Uterus (tissue), 4 donors: Measurements from ENCODE around the gene ASB13. TPM values are rescaled to one million over a fixed set of nuclear protein-coding genes. Genes with fewer than 3 reads are reported as not detected.

Experiments used
- DNase-seq, 2 donors: peaks; one replicate each; pipeline ENCODE4 v3.0.0-alpha.2; 2019 to 2020
- H3K27ac ChIP-seq, 2 donors: fragments of 200-600 bp; sonication (generic); 1 replicate in 1 of 2; 2 replicates in 1 of 2; pipeline ENCODE4 v1.5.1; 2016 to 2018
- H3K27me3 ChIP-seq, 2 donors: fragments of 200-600 bp; sonication (generic); one replicate each; pipeline ENCODE4 v1.5.1; 2018 to 2019; ENCODE audit warnings: control low read depth in 1 of 2
- H3K36me3 ChIP-seq, 2 donors: fragments of 200-600 bp; sonication (generic); one replicate each; pipeline ENCODE4 v1.5.1; 2019; ENCODE audit warnings: control low read depth in 1 of 2
- H3K4me1 ChIP-seq, 2 donors: fragments of 200-600 bp; sonication (generic); one replicate each; pipeline ENCODE4 v1.5.1; 2018 to 2019; ENCODE audit warnings: control low read depth in 1 of 2
- H3K4me3 ChIP-seq, 2 donors: fragments of 200-600 bp; sonication (generic); 1 replicate in 1 of 2; 2 replicates in 1 of 2; pipeline ENCODE4 v1.5.1; 2018 to 2019; ENCODE audit warnings: mild to moderate bottlenecking in 1 of 2
- H3K9me3 ChIP-seq, 2 donors: fragments of 200-600 bp; sonication (generic); one replicate each; pipeline ENCODE4 v1.5.1; 2019; ENCODE audit warnings: control low read depth in 1 of 2
- CTCF ChIP-seq, 4 experiments: fragments of 200-600 bp in 2 of 4; fragments of 450-650 bp in 2 of 4; sonication (generic) in 2 of 4; IDR thresholded peaks; one replicate each; pipeline ENCODE4 v1.5.1; 2016 to 2019; ENCODE audit warnings: antibody characterized with exemption in 4 of 4, mild to moderate bottlenecking in 2 of 4, moderate library complexity in 1 of 4
- POLR2A ChIP-seq, 2 donors: fragments of 450-650 bp; IDR thresholded peaks; one replicate each; pipeline ENCODE4 v1.6.1; 2016; ENCODE audit warnings: antibody characterized with exemption in 2 of 2, mild to moderate bottlenecking in 1 of 2, moderate library complexity in 1 of 2
- intact Hi-C: fragments of 100-400 bp; cut with DNase I; formaldehyde crosslinking; loops from one replicate; pipeline ENCODE4 v1.15.1; 2023; ENCODE audit warnings: low total_unique reads
- total RNA-seq, 4 donors: library from RNA; depleted of rRNA in 3 of 4; stranded (reverse); fragments of >200 nt in 3 of 4; gene quantifications; one replicate each; pipeline versions ENCODE4 v1.1.0 to v1.2.4, GENCODE V29; 2014 to 2023
- donor health status: DM: yes; HTN: yes; CAD: no.

The ASB13 gene
- total RNA-seq, 4 donors from 2014 or later: 8.7 to 25.7 (median 17.9) TPM

- H3K9me3 ChIP-seq: no peaks in the 10 kb centered on the region
- no peak overlapping the region for H3K4me3 ChIP-seq
- TF ChIP-seq POLR2A (IDR thresholded peaks at IDR 0.05): no peak
- TF ChIP-seq CTCF (IDR thresholded peaks at IDR 0.05): no peak
- no peak for DNase-seq
- H3K27ac ChIP-seq: no peak overlapping the region
- intact Hi-C loops: no loop called here
- no peaks in the 10 kb centered on the region for H3K27me3 ChIP-seq
- no peaks in the 10 kb centered on the region for H3K4me1 ChIP-seq
- no peaks in the 10 kb centered on the region for H3K36me3 ChIP-seq
Observed at GRCh38 chr10:5641501-5641900, 24.9 kb downstream of the ASB13 start.

- Histone ChIP-seq H3K4me3 (no peak overlapping the region), H3K36me3 (no peaks in the 10 kb centered on the region), H3K27me3 (no peaks in the 10 kb centered on the region), H3K27ac (no peak overlapping the region), H3K9me3 (no peaks in the 10 kb centered on the region), H3K4me1 (no peaks in the 10 kb centered on the region)
- intact Hi-C loops: no loop called here
- no peak for DNase-seq
- TF ChIP-seq POLR2A (IDR thresholded peaks at IDR 0.05) (no peak), CTCF (IDR thresholded peaks at IDR 0.05) (no peak)
Observed at GRCh38 chr10:5640501-5640900, 25.9 kb downstream of the ASB13 start.

- H3K36me3 ChIP-seq: no peaks in the 10 kb centered on the region
- TF ChIP-seq CTCF (IDR thresholded peaks at IDR 0.05) (no peak), POLR2A (IDR thresholded peaks at IDR 0.05) (no peak)
- no peaks in the 10 kb centered on the region for H3K4me1 ChIP-seq
- no peaks in the 10 kb centered on the region for H3K27me3 ChIP-seq
- intact Hi-C loops: no loop called here
- H3K9me3 ChIP-seq: no peaks in the 10 kb centered on the region
- H3K4me3 ChIP-seq: no peak overlapping the region
- DNase-seq: no peak
- H3K27ac ChIP-seq: no peak overlapping the region
Observed at GRCh38 chr10:5640036-5640435, 26.4 kb downstream of the ASB13 start.

- TF ChIP-seq POLR2A (IDR thresholded peaks at IDR 0.05): no peak
- no peak for TF ChIP-seq CTCF (IDR thresholded peaks at IDR 0.05)
- no peaks in the 10 kb centered on the region for H3K27me3 ChIP-seq
- no peaks in the 10 kb centered on the region for H3K9me3 ChIP-seq
- intact Hi-C loops: no loop called here
- DNase-seq: no peak
- no peaks in the 10 kb centered on the region for H3K36me3 ChIP-seq
- no peaks in the 10 kb centered on the region for H3K4me1 ChIP-seq
- H3K4me3 ChIP-seq: no peak overlapping the region
- H3K27ac ChIP-seq: no peak overlapping the region
Observed at GRCh38 chr10:5639066-5639465, 27.3 kb downstream of the ASB13 start.

GRCh38 chr10:5638494-5638893 lies 27.9 kb downstream of the ASB13 start:
- no peaks in the 10 kb centered on the region for H3K27me3 ChIP-seq
- H3K9me3 ChIP-seq: no peaks in the 10 kb centered on the region
- H3K4me3 ChIP-seq: no peak overlapping the region
- TF ChIP-seq CTCF (IDR thresholded peaks at IDR 0.05) (no peak), POLR2A (IDR thresholded peaks at IDR 0.05) (no peak)
- no peak overlapping the region for H3K27ac ChIP-seq
- no peak for DNase-seq
- H3K4me1 ChIP-seq: no peaks in the 10 kb centered on the region
- H3K36me3 ChIP-seq: no peaks in the 10 kb centered on the region
- intact Hi-C loops: no loop called here
